NOMO-1 treated with dmso at 0.1 percent for 144 hours (cell line): ENCODE measurements around the gene PCDHA2.
A peak's percentile ranks its signal among the peaks of the same experiment; 100 is the strongest.
"Not testable (repeated sequence)": the region's sequence is repeated elsewhere in the genome, so short reads cannot be mapped to it uniquely, and the experiment has no call there.

Experiments used
- DNase-seq: peaks from one replicate; lab custom pipeline; 2025; ENCODE audit not compliant: unreplicated experiment; lab: John Stamatoyannopoulos, UW

Gene PCDHA2

GRCh38 chr5:140794595-140795258, at the start of gene PCDHA2:
TSS of gene PCDHA2 (plus strand) at chr5:140794852.
- no peak for DNase-seq

- DNase-seq = no peak
Measured at GRCh38 chr5:140753561-140753960, 41.1 kb upstream of the PCDHA2 start.

GRCh38 chr5:140764177-140764973, 30.3 kb upstream of the PCDHA2 start:
- no peak for DNase-seq

- no peak for DNase-seq
Measured at GRCh38 chr5:140767444-140767843, 27.2 kb upstream of the PCDHA2 start.

GRCh38 chr5:140780512-140780911, 14.1 kb upstream of the PCDHA2 start:
- no peak for DNase-seq

- DNase-seq = no peak
Measured at GRCh38 chr5:140785905-140786686, 8.6 kb upstream of the PCDHA2 start, which contains the start of gene PCDHA1. TSS of gene PCDHA1 (plus strand) at chr5:140786140.

GRCh38 chr5:140787422-140787821, 7.2 kb upstream of the PCDHA2 start:
- not testable (repeated sequence) for DNase-seq

- DNase-seq = not testable (repeated sequence)
Measured at GRCh38 chr5:140787849-140788504, 6.7 kb upstream of the PCDHA2 start.

- peak; percentile 43 for DNase-seq
Measured at GRCh38 chr5:140791089-140791488, 3.6 kb upstream of the PCDHA2 start.

- DNase-seq = no peak
Measured at GRCh38 chr5:140795259-140795641, 598 bp downstream of the PCDHA2 start.

- not testable (repeated sequence) for DNase-seq
Measured at GRCh38 chr5:140796072-140796717, 1.5 kb downstream of the PCDHA2 start.

- no peak for DNase-seq
Measured at GRCh38 chr5:140796718-140797095, 2.1 kb downstream of the PCDHA2 start.

- DNase-seq = no peak
Measured at GRCh38 chr5:140800816-140801493, 6.3 kb downstream of the PCDHA2 start, which contains the start of gene PCDHA3. TSS of gene PCDHA3 (plus strand) at chr5:140801057.

GRCh38 chr5:140801494-140801841, 6.8 kb downstream of the PCDHA2 start:
- DNase-seq = no peak

GRCh38 chr5:140802381-140802780, 7.7 kb downstream of the PCDHA2 start:
- not testable (repeated sequence) for DNase-seq

- no peak for DNase-seq
Measured at GRCh38 chr5:140802781-140803271, 8.2 kb downstream of the PCDHA2 start.

- DNase-seq = no peak
Measured at GRCh38 chr5:140806834-140807775, 12.5 kb downstream of the PCDHA2 start, which contains the start of gene PCDHA4. TSS of gene PCDHA4 (plus strand) at chr5:140807068.

- not testable (repeated sequence) for DNase-seq
Measured at GRCh38 chr5:140808241-140808888, 13.7 kb downstream of the PCDHA2 start.
